C4-2B (cell line): Measurements from ENCODE around the gene STAM.

ENCODE experiments used
- H3K27ac ChIP-seq: fragments of 450-650 bp; 2 replicates; pipeline ENCODE4 v1.5.1; 2017
- ZFX ChIP-seq: fragments of 450-650 bp; IDR thresholded peaks from 2 replicates; pipeline ENCODE4 v1.6.1; 2017
- TF ChIP-seq, protein P1 (sequence below): fragments of 450-650 bp; conservative IDR thresholded peaks from 2 replicates; pipeline ENCODE4 v1.5.1; 2017; ENCODE audit warnings: mild to moderate bottlenecking

STAM gene

DNA sequence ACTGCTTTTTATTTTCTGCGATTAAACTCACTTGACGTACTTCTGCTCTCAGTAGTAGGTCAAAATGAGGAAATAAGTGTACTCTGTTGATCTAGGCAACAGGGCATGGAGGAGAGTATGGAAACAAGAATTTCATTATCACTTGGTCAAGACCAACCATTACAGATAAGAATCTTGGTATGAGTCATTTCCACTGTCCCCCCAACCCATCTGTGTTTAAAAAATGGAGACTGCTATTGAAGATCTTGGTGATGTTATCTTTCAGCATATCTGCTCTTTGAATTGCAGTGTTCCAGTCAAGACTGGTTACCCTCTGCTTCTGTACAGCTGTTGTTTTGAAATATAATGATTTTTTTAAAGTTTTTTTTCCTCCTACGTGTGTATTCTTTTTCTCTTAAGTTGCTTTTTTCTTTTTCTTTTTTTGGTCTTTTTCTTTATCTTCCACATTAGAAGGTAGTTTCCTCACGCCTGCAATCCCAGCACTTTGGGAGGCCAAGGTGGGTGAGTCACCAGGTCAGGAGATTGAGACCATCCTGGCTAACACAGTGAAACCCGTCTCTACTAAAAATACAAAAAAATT lies 11.7 kb downstream of the STAM start:
- H3K27ac ChIP-seq = no peak overlapping the region
- TF ChIP-seq ZFX = no peak
- TF ChIP-seq, protein P1, sequence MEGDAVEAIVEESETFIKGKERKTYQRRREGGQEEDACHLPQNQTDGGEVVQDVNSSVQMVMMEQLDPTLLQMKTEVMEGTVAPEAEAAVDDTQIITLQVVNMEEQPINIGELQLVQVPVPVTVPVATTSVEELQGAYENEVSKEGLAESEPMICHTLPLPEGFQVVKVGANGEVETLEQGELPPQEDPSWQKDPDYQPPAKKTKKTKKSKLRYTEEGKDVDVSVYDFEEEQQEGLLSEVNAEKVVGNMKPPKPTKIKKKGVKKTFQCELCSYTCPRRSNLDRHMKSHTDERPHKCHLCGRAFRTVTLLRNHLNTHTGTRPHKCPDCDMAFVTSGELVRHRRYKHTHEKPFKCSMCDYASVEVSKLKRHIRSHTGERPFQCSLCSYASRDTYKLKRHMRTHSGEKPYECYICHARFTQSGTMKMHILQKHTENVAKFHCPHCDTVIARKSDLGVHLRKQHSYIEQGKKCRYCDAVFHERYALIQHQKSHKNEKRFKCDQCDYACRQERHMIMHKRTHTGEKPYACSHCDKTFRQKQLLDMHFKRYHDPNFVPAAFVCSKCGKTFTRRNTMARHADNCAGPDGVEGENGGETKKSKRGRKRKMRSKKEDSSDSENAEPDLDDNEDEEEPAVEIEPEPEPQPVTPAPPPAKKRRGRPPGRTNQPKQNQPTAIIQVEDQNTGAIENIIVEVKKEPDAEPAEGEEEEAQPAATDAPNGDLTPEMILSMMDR = no peak

DNA sequence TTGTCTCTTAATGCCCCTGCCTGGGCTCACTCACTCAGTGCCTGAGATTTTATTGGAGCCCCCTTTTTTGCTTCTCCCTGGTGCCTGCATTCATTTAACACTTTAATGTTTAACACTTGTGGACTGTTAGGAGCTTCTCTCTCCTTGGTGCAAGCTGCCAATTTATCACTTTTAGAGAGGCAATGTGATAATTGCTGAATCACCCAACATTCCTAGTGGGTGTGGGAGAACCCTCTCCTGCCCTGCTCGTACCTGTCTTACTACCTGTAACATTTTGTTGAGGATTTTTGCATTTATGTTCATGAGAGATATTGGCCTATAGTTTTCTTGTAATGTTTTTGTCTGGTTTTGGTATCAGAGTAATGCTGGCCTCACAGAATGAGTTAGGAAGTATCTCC lies 13.2 kb downstream of the STAM start:
- H3K27ac ChIP-seq = no peak overlapping the region
- TF ChIP-seq, protein P1 = no peak
- no peak for TF ChIP-seq ZFX

DNA sequence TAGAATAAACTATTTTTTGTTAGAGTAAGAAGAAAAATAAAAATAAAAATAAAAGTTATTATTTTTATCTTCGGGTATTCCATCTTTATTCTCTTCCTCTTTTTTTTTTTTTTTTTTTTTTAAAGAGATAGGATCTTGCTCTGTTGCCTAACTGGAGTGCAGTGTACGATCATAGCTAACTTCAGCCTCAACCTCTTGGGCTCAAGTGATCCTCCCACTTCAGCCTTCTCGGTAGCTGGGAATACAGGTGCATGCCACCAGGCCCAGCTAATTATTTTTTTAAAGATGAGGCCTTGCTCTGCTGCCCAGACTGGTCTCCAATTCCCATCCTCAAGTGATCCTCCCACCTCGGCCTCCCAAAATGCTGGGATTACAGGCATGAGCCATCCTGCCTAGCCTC lies 15.4 kb downstream of the STAM start:
- H3K27ac ChIP-seq = no peak overlapping the region
- TF ChIP-seq, protein P1 = no peak
- no peak for TF ChIP-seq ZFX

DNA sequence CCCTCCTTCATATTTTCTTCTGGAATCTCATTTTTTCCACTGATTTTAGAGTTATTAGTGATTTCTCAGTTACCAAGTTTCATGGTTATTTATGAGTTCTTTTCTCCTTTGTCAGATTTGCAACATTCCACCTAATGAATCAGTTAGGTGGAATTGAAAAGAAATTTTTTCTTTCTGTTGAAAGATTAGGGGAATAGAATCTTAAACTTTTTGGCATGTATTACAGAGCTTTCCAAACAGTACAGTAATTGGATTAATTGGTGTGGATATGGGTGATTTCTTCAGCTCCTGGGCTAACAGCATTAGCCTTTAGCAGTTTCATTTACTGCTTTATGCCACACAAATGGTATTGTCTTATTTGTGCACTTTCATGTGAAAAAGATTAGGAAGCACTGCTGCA lies 17.0 kb downstream of the STAM start:
- no peak overlapping the region for H3K27ac ChIP-seq
- TF ChIP-seq, protein P1 = no peak
- TF ChIP-seq ZFX = no peak

DNA sequence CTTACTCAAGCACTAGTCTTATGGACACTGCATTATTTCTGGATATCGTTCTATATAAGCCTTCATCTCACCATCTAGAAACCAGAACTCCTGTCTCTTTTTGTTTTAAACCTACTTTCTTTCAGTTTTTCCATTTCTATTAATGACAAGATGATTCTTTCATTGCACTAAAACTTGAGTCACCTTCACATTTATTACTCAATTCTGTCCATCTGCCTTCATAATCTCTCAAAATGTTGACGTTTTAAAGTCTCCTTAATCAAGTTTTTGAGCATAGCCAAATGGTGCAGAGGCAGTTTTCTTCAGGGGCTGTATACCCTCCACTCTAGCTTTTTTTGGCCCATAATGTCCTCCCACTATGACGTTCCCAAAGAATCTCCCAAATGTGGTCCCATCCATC lies 17.6 kb downstream of the STAM start:
- TF ChIP-seq, protein P1 = no peak
- no peak for TF ChIP-seq ZFX
- no peak overlapping the region for H3K27ac ChIP-seq

DNA sequence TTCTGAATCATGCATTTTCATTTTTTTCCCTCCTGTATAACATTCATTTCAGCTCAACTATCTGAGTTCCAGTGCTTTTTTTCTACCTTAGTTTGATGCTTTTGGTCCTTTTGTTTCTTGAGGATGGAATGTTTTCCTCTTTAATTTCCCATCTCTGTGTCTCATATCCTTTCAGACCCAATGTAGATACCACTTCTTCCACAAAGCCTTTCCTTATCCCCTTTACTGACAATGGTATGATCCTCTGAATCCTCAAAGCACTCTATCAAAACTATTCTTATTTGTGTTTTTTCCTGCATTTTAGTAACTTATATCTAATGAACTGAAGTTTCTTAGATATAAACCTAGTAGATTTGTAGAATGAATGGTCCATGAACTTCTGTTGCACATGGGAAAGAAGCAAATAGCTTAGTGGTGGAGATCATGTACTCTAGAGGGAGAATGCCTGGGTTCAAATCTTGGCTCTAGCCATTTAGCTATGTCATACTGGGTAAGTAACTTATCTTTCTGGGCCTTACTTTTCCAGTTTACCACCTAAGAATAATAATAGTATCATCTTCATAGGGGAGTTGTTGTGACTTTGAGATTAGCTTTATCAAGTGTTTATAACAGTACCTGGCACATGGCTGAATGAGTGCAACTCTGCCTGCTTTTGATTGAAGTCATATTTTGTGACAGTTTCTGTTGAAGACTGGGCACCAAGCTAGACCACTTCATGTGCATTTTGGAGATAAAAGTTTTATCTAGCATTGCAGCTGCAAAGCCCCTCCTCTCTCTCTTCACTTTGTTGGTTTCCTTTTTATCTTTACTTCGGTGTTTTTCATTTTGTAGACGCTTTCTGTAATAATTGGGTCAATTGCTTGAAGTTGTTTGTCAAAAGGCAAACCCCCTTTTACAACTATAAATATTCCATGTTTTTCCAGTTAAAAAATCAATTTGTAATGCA lies 18.5 kb downstream of the STAM start:
- no peak overlapping the region for H3K27ac ChIP-seq
- TF ChIP-seq ZFX = no peak
- TF ChIP-seq, protein P1 = no peak

DNA sequence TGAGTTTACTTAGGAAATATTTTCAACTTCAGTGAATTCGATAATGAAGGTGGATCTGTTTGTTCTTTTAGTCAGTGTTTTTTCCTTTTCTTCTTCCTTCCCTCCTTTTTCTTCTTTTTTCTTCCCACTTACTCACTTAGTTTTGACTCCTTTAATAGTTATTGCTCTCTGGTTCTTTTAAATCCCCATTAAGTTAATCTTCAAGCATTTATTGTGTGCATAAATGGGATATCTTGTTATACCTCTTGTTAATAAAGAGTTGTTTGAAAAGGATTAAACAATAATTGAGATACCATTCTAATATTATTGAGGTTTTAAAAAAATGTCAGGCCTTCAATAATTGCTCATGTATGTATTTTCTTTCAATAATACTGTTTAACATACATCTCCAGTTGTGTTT lies 19.5 kb downstream of the STAM start:
- no peak overlapping the region for H3K27ac ChIP-seq
- no peak for TF ChIP-seq ZFX
- TF ChIP-seq, protein P1 = no peak
